Stomach (tissue), 9 donors: Measurements from ENCODE around the gene XRCC5. TPM values are rescaled to one million over a fixed set of nuclear protein-coding genes. Genes with fewer than 3 reads are reported as not detected.

Experiments used
- DNase-seq, 2 donors: peaks; one replicate each; pipeline versions ENCODE4 v3.0.0 to v3.0.0-alpha.2; 2013 to 2019
- H3K27ac ChIP-seq, 5 donors: fragments of 200-600 bp in 4 of 5; sonication (generic) in 4 of 5; one replicate each; pipeline ENCODE4 v1.5.1; 2013 to 2019; ENCODE audit warnings: mild to moderate bottlenecking in 1 of 5, moderate library complexity in 1 of 5
- H3K27me3 ChIP-seq, 3 donors: fragments of 200-600 bp; sonication (generic); one replicate each; pipeline ENCODE4 v1.5.1; 2017 to 2019; ENCODE audit warnings: mixed run types in 1 of 3
- H3K36me3 ChIP-seq, 4 donors: fragments of 200-600 bp; sonication (generic); 1 replicate in 3 of 4; 2 replicates in 1 of 4; pipeline ENCODE4 v1.5.1; 2016 to 2019
- H3K4me1 ChIP-seq, 4 donors: fragments of 200-600 bp; sonication (generic); one replicate each; pipeline ENCODE4 v1.5.1; 2016 to 2019
- H3K4me3 ChIP-seq, 4 donors: fragments of 200-600 bp; sonication (generic) in 3 of 4; one replicate each; pipeline ENCODE4 v1.5.1; 2016 to 2019; ENCODE audit warnings: mild to moderate bottlenecking in 1 of 4
- H3K9me3 ChIP-seq, 4 donors: fragments of 200-600 bp; sonication (generic); one replicate each; pipeline ENCODE4 v1.5.1; 2016 to 2019
- EP300 ChIP-seq: sonication (generic); formaldehyde crosslinking; IDR thresholded peaks from one replicate; pipeline ENCODE4 v1.6.1; 2017; ENCODE audit warnings: antibody characterized with exemption
- POLR2A ChIP-seq, 4 donors: fragments of 450-650 bp; IDR thresholded peaks; one replicate each; pipeline ENCODE4 v1.6.1; 2016; ENCODE audit warnings: antibody characterized with exemption in 4 of 4, control low read depth in 2 of 4, mild to moderate bottlenecking in 1 of 4, moderate library complexity in 1 of 4
- POLR2AphosphoS5 ChIP-seq, 3 donors: sonication (generic); formaldehyde crosslinking; IDR thresholded peaks; one replicate each; pipeline ENCODE4 v1.6.1; 2016; ENCODE audit warnings: antibody characterized with exemption in 3 of 3
- WGBS, 5 donors: extraction: QIAGEN DNeasy Blood & Tissue Kit in 3 of 5; methylation state at CpG; one replicate each; pipeline versions ENCODE4 v1.1.5 to v1.1.7; 2013 to 2018; 5-methylcytosine and 5-hydroxymethylcytosine counted together
- intact Hi-C: fragments of 100-400 bp; cut with DNase I; formaldehyde crosslinking; loops from one replicate; pipeline ENCODE4 v1.15.1; 2023; ENCODE audit warnings: low total_unique reads
- polyA plus RNA-seq, 3 donors: library from polyadenylated mRNA; stranded (reverse); fragments of 200-250 nt; gene quantifications; one replicate each; pipeline ENCODE4 v1.2.3, GENCODE V29; 2013
- total RNA-seq, 5 donors: library from RNA; depleted of rRNA; stranded (reverse); fragments of >200 nt; gene quantifications; one replicate each; pipeline versions ENCODE4 v1.1.0 to v1.2.3, GENCODE V29; 2014 to 2016
- TF ChIP-seq, protein P1 (sequence below), 7 experiments: fragments of 450-650 bp in 4 of 7; fragments of 200-600 bp in 3 of 7; sonication (generic) in 3 of 7; IDR thresholded peaks; one replicate each; pipeline ENCODE4 v1.5.1; 2016 to 2019; ENCODE audit warnings: antibody characterized with exemption in 7 of 7, control low read depth in 2 of 7, mild to moderate bottlenecking in 1 of 7
- donor health status: healthy with polysubstance abuse.
- donor health status: Bipolar disorder and iron deficiency.
- donor health status: healthy.

Gene XRCC5
- total and polyA plus RNA-seq, 8 donors: 70.2 to 302 (median 92.9) TPM

DNA sequence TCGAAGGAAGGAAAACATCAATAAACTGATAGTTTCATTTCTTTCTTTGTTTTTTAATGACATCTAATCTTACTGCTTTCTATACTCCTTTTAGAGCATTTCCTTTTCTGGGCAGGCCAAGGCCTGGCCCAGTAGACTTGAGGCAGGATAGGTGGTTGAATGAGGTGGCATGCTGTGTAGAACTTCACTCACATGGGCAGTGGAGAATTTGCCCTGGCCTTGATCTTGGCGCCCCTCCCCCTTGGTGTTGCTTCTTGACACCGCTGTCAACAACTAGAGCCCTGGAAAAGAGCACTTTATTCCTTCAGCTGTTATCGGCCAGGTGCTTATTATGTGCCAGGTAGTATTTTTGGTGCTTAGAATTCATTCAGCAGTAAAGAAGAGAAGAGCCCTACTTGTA is 37.4 kb downstream of the XRCC5 start:
- Histone ChIP-seq H3K27me3 (no peaks in the 10 kb centered on the region), H3K27ac (no peak overlapping the region), H3K9me3 (no peaks in the 10 kb centered on the region), H3K4me3 (no peak overlapping the region), H3K36me3 (peaks cover 73 to 100% (median 99%) of the 10 kb centered on the region in 4 donors), H3K4me1 (no peaks in the 10 kb centered on the region)
- intact Hi-C loops: no loop called here
- WGBS, 5 donors: 69 to 85% (median 74%) methylated on average over 4 of the region's 4 CpGs
- DNase-seq: no peak
- TF ChIP-seq POLR2AphosphoS5 (IDR thresholded peaks at IDR 0.05) (no peak), EP300 (no peak), POLR2A (IDR thresholded peaks at IDR 0.05) (no peak)
- TF ChIP-seq, protein P1, sequence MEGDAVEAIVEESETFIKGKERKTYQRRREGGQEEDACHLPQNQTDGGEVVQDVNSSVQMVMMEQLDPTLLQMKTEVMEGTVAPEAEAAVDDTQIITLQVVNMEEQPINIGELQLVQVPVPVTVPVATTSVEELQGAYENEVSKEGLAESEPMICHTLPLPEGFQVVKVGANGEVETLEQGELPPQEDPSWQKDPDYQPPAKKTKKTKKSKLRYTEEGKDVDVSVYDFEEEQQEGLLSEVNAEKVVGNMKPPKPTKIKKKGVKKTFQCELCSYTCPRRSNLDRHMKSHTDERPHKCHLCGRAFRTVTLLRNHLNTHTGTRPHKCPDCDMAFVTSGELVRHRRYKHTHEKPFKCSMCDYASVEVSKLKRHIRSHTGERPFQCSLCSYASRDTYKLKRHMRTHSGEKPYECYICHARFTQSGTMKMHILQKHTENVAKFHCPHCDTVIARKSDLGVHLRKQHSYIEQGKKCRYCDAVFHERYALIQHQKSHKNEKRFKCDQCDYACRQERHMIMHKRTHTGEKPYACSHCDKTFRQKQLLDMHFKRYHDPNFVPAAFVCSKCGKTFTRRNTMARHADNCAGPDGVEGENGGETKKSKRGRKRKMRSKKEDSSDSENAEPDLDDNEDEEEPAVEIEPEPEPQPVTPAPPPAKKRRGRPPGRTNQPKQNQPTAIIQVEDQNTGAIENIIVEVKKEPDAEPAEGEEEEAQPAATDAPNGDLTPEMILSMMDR (IDR thresholded peaks at IDR 0.05): no peak

DNA sequence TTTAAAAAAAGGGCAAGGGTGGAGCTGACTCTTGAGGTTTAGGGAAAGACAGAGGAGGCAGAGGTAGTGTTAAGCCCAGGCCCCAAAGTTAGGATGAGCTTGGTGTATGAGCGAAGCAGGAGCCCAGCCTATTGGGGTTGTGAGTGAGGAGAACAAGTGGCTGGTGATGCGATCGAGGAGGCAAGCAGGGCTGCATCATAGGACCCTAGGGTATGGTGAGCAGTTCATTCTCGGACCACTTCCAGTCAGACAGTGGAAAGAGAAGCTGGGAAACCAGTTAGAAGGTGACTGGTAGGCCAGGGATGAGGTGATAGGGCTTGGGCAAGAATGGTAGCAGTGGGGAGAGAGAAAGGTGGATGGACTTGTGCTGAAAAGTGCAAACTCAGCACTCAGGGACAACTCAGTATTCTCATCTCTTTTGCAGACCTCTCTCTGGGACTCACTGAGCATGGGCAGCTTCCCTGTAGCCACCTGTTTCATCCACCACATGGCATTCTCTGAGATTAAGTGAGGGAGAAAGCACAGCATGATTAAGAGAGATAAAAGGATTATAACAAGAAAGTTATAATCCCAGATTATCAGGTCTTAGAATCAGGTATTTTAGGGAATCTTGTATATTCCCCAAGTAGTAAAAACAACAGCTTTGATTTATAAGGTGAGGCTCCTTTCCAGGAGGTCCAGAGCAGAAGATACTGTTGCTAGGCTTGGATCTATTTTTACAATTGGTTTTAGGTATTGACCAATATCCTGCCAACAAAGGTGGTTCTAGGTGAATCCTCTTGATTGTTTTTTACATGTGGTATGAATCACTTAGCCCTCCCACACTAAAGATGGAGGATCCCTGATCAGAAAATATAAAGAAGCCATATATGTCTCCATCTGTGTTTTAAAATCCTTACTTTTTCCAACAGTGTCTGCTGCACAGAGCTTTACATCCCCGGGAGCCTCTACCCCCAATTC is 38.3 kb downstream of the XRCC5 start:
- H3K27me3 ChIP-seq: no peaks in the 10 kb centered on the region
- TF ChIP-seq POLR2AphosphoS5 (IDR thresholded peaks at IDR 0.05) (no peak), EP300 (no peak), POLR2A (IDR thresholded peaks at IDR 0.05) (no peak)
- TF ChIP-seq, protein P1 (IDR thresholded peaks at IDR 0.05): no peak
- WGBS, 5 donors: 89 to 97% (median 96%) methylated on average over 5 of the region's 5 CpGs

DNA sequence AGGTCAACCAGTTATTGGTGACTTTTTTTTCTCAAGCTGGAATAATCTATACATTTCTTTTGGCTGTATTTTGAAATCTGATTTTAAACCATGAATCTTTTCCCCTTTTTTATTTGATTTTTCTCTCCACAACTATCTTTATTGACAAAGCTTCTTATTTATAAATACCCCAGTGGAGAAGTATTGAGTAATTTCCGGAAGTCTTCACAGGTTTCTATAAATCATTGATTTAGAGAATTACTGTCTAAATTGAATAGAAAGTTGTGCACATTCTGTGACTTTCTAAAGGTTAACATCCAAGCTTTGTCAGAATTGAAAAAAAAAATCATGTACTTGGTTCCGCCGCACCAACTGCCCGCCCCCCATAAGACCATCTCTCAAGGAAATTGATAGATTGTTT is 39.8 kb downstream of the XRCC5 start:
- H3K4me1 ChIP-seq: no peaks in the 10 kb centered on the region
- H3K27ac ChIP-seq: no peak overlapping the region
- no peaks in the 10 kb centered on the region for H3K27me3 ChIP-seq
- intact Hi-C loops: no loop called here
- no peak overlapping the region for H3K4me3 ChIP-seq
- no peak for DNase-seq
- H3K36me3 ChIP-seq: peaks cover 61 to 100% (median 99%) of the 10 kb centered on the region in 4 donors
- 92 to 97% (median 96%) methylated on average over 4 of the region's 4 CpGs for WGBS, 5 donors
- no peaks in the 10 kb centered on the region for H3K9me3 ChIP-seq
- TF ChIP-seq, protein P1 (IDR thresholded peaks at IDR 0.05): no peak
- TF ChIP-seq POLR2A (IDR thresholded peaks at IDR 0.05) (no peak), EP300 (no peak), POLR2AphosphoS5 (IDR thresholded peaks at IDR 0.05) (no peak)

More for the DNA sequence above, 38.3 kb downstream of the XRCC5 start:
- no peak for DNase-seq
- H3K36me3 ChIP-seq: peaks cover 71 to 100% (median 99%) of the 10 kb centered on the region in 4 donors
- intact Hi-C loops: no loop called here
- no peaks in the 10 kb centered on the region for H3K9me3 ChIP-seq
- no peak overlapping the region for H3K27ac ChIP-seq
- H3K4me1 ChIP-seq: no peaks in the 10 kb centered on the region
- no peak overlapping the region for H3K4me3 ChIP-seq

DNA sequence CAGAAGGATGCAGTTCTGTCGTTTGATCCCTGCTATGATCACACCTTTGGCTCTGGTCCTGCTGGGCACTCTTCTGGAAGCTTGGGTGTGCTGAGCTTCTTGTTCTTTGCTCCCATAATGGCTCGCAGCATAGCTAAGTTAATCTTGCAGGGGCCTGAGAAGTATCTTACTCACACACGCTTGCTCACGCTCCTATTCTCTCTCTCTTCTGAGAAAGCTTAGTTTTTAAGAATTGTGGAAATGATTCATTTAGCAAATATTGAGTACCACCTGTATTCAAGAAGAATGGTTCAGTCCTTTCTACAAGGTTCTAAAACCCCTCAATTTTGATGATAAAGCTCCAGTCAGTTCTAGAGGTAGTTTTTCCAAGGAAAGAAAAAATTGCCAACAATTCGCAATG is 40.6 kb downstream of the XRCC5 start:
- intact Hi-C loops: no loop called here
- Histone ChIP-seq H3K27ac (no peak overlapping the region), H3K27me3 (no peaks in the 10 kb centered on the region), H3K4me1 (no peaks in the 10 kb centered on the region), H3K4me3 (no peak overlapping the region), H3K9me3 (no peaks in the 10 kb centered on the region), H3K36me3 (peaks cover 60 to 100% (median 99%) of the 10 kb centered on the region in 4 donors)
- 79 to 87% (median 81%) methylated on average over 5 of the region's 5 CpGs for WGBS, 5 donors
- no peak for DNase-seq
- TF ChIP-seq POLR2AphosphoS5 (IDR thresholded peaks at IDR 0.05): no peak
- TF ChIP-seq EP300: no peak
- TF ChIP-seq, protein P1 (IDR thresholded peaks at IDR 0.05): no peak
- TF ChIP-seq POLR2A (IDR thresholded peaks at IDR 0.05): no peak
